GM23338 (cell line): ENCODE measurements around the gene ALKAL2.

ENCODE experiments used
- CTCF ChIP-seq, 2 experiments: fragments of 200-600 bp in 1 of 2; sonication (generic) in 1 of 2; conservative IDR thresholded peaks; 2 replicates each; pipeline versions ENCODE4 v1.5.1 to v1.6.1; 2016 to 2017; ENCODE audit warnings: antibody characterized with exemption in 2 of 2, low read depth in 2 of 2, mild to moderate bottlenecking in 2 of 2, moderate library complexity in 1 of 2
- EZH2 ChIP-seq: fragments of 200-600 bp; sonication (generic); IDR thresholded peaks from one replicate; pipeline ENCODE4 v1.8.0; 2017; ENCODE audit warnings: antibody characterized with exemption, mild to moderate bottlenecking, low read depth; ENCODE audit not compliant: unreplicated experiment
- JUNB ChIP-seq: IDR thresholded peaks from one replicate; pipeline ENCODE4 v1.6.1; 2016; ENCODE audit warnings: antibody characterized with exemption; ENCODE audit not compliant: unreplicated experiment
- POLR2AphosphoS5 ChIP-seq: IDR thresholded peaks from 2 replicates; pipeline ENCODE4 v1.6.1; 2016; ENCODE audit warnings: antibody characterized with exemption, low read depth
- STAT1 ChIP-seq: IDR thresholded peaks from one replicate; pipeline ENCODE4 v1.6.1; 2016; ENCODE audit warnings: antibody characterized with exemption; ENCODE audit not compliant: unreplicated experiment
- TF ChIP-seq, protein P1 (sequence below): IDR thresholded peaks from one replicate; pipeline ENCODE4 v1.6.1; 2018; ENCODE audit warnings: antibody characterized with exemption; ENCODE audit not compliant: unreplicated experiment

DNA sequence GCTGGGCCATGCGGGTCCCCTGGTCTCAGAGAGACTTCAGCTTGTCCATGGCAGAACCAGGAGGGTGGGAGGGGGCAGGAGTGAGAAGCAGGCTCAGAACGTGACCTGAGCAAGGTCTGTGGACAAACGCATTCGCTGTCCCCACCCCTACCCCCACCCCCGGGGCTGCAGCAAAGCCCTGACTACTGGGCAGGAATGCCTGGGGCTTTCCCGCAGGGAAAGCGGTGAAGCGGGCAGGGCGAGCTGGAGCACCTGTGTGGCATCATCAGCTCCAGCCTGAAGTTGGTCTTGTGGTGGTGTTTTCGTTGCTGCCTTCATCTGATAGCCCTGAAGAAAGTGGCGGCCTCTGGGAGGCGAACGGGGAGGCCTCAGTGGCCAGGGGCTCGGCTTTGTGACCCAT lies 26.1 kb upstream of the ALKAL2 start:
- TF ChIP-seq CTCF (conservative IDR thresholded peaks at IDR 0.05; ENCODE audit: low read depth in 2 of 2) (no peak), POLR2AphosphoS5 (no peak), JUNB (no peak), STAT1 (no peak), EZH2 (no peak)
- TF ChIP-seq, protein P1, sequence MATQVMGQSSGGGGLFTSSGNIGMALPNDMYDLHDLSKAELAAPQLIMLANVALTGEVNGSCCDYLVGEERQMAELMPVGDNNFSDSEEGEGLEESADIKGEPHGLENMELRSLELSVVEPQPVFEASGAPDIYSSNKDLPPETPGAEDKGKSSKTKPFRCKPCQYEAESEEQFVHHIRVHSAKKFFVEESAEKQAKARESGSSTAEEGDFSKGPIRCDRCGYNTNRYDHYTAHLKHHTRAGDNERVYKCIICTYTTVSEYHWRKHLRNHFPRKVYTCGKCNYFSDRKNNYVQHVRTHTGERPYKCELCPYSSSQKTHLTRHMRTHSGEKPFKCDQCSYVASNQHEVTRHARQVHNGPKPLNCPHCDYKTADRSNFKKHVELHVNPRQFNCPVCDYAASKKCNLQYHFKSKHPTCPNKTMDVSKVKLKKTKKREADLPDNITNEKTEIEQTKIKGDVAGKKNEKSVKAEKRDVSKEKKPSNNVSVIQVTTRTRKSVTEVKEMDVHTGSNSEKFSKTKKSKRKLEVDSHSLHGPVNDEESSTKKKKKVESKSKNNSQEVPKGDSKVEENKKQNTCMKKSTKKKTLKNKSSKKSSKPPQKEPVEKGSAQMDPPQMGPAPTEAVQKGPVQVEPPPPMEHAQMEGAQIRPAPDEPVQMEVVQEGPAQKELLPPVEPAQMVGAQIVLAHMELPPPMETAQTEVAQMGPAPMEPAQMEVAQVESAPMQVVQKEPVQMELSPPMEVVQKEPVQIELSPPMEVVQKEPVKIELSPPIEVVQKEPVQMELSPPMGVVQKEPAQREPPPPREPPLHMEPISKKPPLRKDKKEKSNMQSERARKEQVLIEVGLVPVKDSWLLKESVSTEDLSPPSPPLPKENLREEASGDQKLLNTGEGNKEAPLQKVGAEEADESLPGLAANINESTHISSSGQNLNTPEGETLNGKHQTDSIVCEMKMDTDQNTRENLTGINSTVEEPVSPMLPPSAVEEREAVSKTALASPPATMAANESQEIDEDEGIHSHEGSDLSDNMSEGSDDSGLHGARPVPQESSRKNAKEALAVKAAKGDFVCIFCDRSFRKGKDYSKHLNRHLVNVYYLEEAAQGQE = no peak
